ENCODE data around the gene PCDHB4.
"Not testable (repeated sequence)": the region's sequence is repeated elsewhere in the genome, so short reads cannot be mapped to it uniquely, and the experiment has no call there.

- not testable (repeated sequence) for TF ChIP-seq CTCF (conservative IDR thresholded peaks at IDR 0.05; ENCODE audit: low read depth, low read length); BHLHE40 (IDR thresholded peaks at IDR 0.05; ENCODE audit: low read depth, low read length); MXI1 (IDR thresholded peaks at IDR 0.05; ENCODE audit: borderline replicate concordance, low read depth, low read length); RAD21 (IDR thresholded peaks at IDR 0.05; ENCODE audit: low read length); MAZ (IDR thresholded peaks at IDR 0.05; ENCODE audit: borderline replicate concordance, low read depth, low read length); POLR2A (IDR thresholded peaks at IDR 0.05; ENCODE audit: low read depth, low read length); FOS (IDR thresholded peaks at IDR 0.05; ENCODE audit: low read depth, low read length)
- TF ChIP-seq, protein P1, sequence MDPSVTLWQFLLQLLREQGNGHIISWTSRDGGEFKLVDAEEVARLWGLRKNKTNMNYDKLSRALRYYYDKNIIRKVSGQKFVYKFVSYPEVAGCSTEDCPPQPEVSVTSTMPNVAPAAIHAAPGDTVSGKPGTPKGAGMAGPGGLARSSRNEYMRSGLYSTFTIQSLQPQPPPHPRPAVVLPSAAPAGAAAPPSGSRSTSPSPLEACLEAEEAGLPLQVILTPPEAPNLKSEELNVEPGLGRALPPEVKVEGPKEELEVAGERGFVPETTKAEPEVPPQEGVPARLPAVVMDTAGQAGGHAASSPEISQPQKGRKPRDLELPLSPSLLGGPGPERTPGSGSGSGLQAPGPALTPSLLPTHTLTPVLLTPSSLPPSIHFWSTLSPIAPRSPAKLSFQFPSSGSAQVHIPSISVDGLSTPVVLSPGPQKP (IDR thresholded peaks at IDR 0.05; ENCODE audit: borderline replicate concordance, low read depth, low read length): not testable (repeated sequence)
Measured at GRCh38 chr5:141102471-141102870, 19.1 kb upstream of the PCDHB4 start.
